GM19240 (cell line): Measurements from ENCODE around the gene AUTS2.
A peak's percentile ranks its signal among the peaks of the same experiment; 100 is the strongest.
"Not testable (repeated sequence)": the region's sequence is repeated elsewhere in the genome, so short reads cannot be mapped to it uniquely, and the experiment has no call there.

Experiments used
- DNase-seq: peaks from one replicate; pipeline ENCODE4 v3.0.0; 2011; ENCODE audit warnings: low spot score; ENCODE audit not compliant: insufficient read length

Gene AUTS2

DNA sequence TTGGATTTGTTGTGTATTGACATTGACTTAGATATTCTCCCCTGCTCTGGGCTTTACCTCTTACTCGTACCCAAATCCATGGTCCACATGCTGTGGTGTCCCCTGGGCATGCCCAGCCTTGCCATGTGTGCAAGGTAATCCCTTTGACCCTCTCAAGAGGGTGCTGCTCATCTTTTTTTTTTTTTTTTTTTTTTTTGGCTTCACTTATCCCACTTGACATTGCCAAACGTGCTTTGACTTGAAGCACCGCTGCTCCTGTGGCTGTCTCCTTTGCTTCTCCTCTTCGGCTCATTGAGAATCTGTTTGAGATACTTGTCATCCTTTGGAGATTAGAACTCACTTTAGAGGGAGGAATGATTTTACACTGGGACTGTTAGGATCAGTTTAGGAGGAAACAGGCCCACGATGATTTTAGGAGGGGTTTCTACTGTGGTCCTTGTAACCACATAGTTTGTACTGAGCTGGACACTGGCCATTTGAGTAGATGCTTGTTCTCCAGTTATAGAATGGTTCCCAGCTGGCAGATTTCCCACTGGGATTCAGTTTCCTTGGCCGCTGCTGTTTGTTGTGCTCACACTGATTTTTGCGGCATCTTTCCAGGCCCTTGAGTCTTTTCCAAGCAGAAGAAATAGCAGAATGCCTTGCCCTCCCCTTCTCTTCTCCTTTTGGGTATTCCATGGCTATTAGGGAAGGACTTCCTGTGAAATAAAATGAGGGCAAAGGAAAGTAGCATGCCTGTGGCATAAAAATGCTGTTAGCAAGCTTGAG is 184.8 kb downstream of the AUTS2 start:
- DNase-seq: no peak

DNA sequence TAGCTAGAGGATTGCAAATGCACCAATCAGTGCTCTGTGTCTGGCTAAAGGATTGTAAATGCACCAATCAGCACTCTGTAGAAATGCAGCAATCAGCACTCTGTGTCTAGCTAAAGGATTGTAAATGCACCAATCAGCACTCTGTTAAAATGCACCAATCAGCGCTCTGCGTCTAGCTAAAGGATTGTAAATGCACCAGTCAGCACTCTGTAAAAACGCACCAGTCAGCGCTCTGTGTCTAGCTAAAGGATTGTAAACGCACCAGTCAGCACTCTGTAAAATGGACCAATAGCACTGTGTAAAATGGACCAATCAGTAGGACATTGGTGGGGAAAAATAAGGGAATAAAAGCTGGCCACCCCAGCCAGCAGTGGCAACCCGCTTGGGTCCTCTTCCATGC is 187.9 kb downstream of the AUTS2 start:
- DNase-seq: not testable (repeated sequence)

DNA sequence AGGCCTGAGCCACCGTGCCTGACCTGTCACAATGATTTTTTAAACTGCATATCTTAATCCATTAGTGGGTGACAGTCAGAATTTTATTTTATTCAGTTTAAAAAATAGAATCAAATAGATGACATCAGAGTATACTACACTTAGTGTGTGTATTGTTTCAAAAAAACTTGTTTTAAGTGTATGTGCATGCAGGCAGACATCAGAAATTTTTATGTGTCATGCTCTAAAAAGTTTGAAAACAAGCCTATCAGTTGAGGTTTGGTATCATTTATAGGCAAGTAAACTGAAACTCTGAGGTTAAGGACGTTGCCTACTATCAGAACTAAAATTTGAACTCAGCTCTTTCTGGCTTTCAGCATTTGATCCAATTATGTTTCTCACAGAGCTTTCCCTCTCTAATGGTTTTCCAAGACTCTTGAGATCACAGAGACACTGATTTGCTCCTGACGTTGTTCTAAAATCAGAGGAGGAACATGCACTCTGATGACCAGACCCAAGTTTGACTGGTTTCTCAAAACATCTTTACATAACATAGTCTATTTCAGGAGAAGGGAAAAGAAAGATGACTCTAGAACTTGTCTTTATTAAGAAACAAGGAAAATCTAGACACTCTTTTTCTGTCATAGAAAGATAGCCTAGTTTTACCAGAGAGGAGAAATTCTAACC is 188.6 kb downstream of the AUTS2 start:
- no peak for DNase-seq

DNA sequence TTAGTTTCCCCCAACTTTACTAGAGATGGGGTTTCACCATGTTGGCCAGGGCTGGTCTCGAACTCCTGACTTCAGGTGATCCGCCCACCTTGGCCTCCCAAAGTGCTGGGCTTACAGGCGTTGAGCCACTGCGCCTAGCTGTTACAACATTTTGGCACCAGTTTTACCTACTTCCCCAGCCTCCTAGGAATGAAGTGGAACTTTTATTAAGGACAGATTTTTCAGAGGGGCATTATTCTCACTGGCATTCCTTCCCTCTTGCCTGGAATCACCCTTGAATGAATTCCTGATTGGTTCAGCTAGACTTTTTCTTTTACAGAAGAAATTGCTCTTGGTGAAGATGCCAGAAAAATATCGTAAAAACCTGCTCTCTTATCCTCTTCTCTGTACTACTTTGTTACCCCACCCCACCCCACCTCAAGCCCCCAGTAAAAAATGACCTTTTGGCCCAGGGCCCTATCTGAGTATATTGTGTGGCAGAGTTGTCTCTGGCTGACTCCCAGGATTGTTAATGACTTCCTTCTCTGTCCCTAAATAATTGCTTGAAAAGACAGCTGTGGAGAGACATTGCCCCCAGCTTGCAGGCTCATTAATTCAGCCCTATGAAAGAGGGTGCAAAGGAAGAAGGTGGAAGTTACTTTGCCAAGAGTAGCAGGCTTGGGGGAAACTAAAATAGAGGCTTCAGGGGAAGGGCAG is 189.6 kb downstream of the AUTS2 start:
- no peak for DNase-seq

DNA sequence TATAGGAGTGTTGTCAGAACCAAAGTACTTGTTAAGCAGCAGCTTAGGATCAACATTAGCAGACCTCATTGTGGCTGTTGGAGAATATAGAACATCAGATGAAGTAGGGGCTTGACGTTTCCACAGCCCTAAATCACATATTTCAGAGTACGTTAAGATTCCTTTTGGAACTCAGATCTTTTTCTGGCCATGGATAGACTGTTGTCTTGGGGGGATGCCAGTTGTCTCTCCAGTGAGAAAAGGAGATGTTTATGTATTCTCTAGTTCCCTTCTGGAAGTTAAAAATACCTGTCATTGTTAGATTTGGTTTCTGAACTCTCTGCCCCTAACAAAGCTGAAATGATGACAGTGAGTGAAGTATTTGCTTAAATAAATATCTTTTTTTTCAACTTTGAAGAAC is 191.3 kb downstream of the AUTS2 start:
- DNase-seq: no peak

DNA sequence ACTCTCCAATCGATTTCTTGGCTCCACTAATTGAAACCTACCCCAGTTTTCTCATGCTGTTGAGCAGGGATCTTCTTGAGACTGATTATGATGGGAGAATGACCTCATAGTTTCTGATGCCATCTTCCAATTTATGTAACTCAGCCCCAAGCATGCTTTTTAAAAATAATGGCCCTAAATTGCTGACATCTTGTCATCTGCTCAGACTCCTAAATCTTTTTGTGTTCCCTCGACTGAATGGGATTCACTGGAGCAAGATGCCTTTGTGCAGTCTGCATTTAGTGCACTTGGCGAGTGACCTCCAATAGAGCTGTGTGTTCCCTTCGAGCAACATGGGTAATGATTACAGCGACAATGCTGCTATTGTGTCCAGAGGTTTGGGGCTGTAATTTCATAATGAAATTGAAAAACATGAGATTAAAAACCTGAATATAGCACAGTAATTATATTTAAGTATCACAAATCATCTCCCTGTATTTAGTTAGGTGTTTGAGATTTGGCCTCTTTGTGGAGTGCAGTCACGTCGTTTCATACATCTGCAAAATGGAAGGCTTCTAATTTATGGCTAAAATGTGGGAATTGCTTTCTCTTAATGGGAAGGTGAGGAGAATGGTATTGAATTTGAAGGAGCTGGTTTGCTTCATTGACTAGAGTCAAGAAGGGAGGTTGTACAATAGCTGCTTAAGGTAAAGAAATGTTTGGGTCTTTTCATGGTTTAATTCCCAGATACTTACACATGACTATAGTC is 192.9 kb downstream of the AUTS2 start:
- DNase-seq: no peak

DNA sequence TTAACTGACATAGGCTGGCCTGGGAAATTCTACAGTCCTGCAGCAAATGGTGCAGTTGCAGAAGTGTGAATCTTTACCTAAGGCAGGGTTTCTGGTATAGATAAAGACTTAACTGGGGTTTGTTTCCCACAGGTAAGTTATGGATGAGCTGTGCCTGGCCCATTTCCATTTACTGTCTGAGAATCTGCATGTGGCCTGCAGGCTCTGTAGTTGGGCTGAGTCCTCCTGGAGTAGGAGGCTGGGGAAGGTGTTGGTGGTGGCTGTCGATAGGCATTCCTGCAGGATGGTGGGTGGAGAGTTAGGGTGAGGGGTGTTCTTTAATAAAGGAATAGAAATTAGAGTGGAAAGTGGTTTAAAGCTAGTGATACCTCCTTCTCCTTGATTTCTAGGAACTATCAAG is 193.5 kb downstream of the AUTS2 start:
- no peak for DNase-seq

DNA sequence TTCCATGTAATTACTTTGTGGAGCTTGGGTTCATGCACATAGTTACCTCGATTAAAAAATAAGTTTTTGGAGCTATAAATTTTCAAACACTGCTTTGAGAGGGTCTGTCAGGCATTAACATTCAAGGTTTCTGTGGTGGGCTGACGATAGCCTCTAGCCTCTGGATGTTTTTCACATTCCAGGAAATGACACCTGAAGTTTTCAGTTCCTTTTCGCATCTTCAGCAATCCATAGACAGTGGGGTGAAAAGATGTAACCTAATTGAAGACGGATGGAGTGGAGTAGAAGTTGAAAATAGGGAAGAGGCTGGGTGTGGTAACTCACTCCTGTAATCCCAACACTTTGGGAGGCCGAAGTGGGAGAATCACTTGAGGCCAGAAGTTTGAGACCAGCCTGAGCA is 197.7 kb downstream of the AUTS2 start:
- no peak for DNase-seq

DNA sequence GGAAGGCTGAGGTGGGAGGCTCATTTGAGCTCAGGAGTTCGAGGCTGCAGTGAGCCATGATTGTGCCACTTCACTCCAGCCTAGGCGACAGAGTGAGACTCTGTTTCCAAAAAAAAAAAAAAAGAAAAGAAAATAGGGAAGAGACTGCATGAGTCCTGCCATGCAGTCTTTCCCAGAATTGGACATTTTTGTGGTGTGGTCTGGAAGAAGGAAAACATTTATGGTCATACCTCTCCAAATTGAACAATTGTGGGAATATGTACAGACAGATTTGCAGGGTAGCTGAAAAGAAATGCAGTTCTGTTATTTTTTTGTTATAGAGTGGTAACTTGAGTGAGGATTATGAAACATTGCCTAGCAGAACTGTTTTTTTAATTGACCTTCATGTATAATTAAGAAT is 198.1 kb downstream of the AUTS2 start:
- no peak for DNase-seq

DNA sequence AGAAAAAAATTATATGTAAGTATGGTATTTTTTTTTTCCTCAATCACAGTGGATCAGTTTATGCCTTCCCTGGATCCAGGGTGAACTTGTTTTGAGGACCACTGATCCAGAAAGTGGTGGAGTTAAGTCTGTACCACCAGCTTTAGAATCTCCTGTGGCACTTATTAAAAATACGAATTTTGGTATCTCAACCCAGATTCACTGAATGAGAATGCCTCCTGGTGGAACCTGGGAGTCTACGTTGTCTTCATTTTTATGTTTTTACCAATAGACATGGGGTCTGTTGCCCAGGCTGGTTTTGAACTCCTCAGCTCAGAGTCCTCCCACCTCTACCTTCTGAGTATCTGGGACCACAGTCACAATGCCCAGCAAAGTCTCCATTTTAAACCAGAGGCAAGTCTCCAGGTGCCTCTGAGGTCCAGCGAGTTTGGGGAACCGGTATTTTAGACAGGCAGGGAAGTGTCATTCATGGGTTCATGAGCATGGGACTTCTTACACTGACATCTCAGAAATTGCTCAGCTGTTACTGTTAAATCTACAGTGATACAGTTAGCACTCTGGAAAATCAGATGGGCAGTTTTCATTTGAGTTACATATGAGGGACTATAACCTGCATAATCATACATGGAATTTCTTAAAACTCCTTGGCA is 200.9 kb downstream of the AUTS2 start:
- DNase-seq: no peak

DNA sequence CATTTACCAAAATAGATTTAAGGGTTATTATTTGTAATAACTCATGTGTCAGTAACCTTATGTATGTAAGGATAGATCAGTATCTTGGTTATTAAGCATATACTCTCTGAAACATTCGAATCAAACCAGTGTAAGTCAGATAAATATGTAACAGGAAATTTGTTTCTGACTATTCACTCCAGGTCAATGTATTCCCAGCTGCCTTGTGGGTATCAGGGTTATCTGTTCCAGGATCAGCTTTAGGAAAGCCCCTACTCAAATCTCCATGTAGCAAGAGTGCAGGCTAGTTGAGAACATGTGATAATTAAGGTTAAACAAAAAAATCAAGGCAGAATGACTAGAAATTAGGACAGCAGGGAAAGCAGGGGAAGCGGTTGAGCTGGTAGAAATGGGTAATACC is 201.7 kb downstream of the AUTS2 start:
- DNase-seq: no peak

DNA sequence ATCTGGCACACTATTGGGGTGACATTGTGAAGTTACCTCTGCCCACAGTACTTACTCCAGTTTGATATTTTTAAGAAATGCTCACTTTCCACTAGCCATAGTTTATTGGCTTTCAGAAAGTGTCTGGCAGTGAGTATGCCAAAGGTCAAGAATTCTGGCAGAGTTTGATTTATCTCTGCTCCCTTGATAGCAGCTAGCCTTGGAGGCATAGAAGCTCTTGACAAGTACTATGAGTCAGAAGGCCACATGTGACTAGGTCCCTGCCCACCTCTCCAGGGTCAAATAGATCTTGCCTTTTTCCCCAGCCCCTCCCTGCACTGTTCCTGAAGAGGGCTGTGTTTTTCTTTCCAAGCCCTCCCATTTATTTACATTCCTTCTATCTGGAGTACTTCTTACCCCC is 202.2 kb downstream of the AUTS2 start:
- no peak for DNase-seq

DNA sequence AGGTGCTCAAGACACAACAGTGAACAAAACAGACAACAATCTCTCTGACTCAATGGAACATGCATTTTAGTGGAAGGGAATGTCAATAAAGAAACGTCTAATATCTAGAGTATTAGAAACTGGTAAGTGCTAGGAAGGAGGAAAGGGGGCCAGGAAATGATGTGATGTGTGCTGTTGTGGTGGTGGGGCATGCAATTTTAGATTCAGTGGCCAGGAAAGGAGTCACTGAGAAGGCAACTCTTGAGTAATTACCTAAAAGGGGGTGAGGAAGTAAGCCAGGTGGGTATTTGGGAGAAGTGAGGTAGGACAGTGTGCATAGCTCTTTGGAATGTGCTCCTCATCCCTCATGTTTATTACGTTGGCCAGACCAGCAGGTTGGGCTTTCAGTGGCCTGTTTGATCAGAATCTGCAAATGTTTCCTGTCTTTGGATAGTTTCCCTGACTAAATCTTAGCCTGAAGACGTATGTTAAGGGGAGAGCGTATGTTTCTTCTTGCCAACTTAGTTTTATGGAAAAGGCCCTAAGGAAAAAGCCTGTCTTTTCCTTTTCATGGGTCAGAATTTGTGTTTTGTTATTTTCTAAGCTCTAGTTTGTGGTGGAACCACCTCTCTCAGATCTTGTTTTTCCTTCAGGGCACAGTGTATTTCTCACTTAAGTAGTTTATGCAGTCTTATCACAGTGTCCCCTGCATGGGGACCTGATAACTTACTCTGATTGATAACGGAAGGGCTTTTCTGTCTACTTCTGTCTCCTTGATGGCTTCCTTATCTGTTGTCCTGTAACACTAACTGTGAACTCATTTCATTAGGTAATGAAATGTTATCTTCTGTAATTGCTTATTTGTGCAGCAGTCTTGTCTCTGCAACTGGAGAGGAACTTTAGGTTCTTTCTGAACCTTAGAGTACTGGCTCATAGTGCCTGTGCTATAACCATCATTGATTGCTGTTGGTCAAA is 203.7 kb downstream of the AUTS2 start:
- DNase-seq: no peak

DNA sequence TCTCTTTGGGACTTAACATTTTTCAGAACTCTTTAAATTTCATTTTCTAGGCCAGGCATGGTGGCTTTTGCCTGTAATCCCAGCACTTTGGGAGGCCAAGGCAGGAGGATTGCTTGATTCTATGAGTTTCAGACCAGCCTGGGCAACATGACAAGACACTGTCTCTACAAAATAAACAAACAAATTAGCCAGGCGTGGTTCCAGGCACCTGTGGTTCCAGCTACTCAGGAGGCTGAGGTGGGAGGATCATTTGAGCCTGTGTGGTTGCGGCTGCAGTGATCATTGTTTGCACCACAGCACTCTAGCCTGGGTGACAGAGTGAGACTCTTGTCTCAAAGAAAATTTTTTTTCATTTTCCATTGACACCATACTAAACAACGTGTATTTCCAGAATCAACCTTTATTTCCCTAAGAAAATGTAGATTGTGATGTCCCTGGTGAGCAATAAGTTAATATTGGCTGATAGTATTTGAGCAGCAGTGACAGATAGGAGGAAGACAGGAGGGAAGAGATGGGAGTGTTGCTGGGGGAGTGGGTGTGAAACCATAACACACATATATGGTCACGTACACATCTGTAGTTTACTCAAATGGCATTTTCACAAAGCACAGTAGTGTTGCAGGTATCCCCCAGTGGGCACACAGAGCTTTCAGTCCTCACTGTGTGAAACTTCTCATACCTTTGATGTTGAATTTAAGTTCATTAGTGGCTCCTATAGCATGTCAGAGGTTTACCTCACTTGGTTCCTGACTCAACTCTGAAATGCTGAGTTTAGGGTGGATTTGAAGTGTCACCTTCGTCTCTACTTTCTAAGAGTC is 205.6 kb downstream of the AUTS2 start:
- peak; percentile 35 for DNase-seq

DNA sequence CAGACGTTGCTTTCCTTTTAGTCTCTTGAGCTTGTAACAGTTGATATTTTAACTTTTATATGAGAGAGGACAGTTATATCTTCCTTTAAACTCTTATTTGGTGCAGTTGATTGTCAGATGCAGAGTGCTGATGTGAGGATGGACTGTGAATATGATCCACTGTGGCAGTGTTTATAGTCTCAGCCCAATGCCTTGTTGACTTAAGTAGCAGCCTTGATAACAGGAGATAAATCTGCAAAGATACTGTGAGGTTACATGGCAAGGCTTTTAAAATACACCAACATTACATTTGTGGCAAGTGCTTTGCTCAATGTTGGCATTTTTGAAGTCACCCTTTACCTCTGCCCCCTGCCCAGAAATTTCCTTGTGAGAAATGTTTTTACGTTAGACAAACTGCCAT is 206.7 kb downstream of the AUTS2 start:
- no peak for DNase-seq

DNA sequence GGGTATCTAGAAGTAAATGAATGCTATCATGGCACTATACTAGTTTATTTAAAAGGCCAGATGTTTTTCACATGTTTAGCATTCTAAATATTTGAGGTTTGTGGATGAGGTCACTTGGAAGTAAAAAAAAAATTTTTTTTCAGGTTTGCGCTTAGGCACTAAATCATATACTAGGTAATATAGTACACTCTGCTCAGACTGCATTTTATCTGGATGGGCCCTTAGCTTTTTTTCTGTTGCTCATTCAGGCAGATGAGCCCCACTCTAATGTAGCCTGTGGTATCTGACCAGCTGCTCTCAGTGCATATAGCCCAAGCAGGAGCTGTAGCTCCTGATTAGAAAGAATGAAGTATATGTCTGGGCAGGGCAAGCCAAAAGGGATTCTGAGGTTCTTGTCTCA is 210.1 kb downstream of the AUTS2 start:
- DNase-seq: no peak

DNA sequence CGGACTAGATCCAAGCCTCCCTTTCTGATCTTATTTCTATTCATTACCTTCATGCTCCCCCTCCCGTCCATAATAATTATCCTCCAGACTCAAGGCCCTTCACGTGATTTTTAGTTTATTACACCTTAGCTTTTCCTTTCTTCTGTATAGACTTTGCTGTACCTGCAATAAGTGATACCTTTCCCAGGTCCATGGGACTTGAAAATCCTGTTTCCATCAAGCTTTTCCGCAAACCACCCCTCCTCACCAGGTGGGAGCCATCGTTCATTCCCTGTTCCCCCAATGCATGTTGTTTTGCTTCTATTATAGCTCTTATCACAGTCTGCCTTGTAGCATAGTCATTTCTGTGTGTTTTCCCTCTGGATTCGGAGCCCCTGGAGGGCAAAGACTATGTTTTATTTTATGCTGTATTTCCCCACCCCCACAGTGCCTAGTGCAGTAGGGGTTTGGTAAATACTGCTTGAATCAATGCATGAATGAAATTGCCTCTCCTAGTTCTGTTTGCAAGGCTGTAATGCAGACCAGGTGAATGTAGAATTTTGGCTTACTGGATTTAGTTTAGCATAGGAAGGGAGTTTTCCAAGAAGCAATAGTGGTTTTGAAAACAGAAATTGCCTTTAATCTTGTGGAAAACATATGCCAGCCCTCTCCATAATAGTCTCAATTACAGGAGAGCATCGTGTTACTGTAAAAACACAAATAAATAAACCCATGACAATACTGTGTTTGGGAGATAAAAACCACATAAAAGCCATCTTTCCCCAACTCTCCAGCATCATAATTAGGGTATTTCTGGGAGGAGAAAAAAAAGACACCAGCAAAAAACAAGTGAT is 213.4 kb downstream of the AUTS2 start:
- DNase-seq: no peak

DNA sequence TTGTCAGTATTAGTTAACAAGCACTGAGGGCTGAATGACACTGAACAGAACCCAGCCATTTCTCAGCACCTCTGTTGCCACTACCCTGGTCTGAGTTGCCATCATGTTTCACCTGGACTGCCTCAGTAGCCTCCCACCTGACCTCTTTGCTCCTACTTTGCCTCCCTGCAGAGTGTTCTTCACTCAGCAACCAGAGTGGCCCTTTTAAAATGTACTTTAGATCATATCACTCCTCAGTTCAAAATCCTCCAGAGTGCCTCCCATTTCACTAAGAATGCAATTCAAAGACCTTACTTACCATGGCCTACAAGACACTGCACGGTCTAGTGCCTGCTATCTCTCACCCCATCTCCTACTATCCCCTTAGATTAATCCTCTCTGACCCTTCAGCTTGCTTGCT is 214.5 kb downstream of the AUTS2 start:
- no peak for DNase-seq
